D721Med (cell line): ENCODE measurements around the gene DCST2.
A peak's percentile ranks its signal among the peaks of the same experiment; 100 is the strongest.

Experiments
- DNase-seq: peaks from one replicate; pipeline ENCODE4 v3.0.0; 2011; ENCODE audit warnings: low spot score; ENCODE audit not compliant: insufficient read length
- FAIRE-seq: peaks from 2 replicates; lab custom pipeline; 2011; peaks lifted over from hg19 to GRCh38; lab: Jason Lieb, UNC
- CTCF ChIP-seq: IDR thresholded peaks from 2 replicates; pipeline ENCODE4 v1.5.1; 2012; ENCODE audit warnings: mild to moderate bottlenecking, control low read depth; ENCODE audit not compliant: insufficient read depth; ENCODE audit errors: missing control alignments

DCST2 gene

GRCh38 chr1:154972517-154973343 is 60.9 kb downstream of the DCST2 start:
- no peak for DNase-seq
- no peak for FAIRE-seq
- TF ChIP-seq CTCF = no peak

- no peak for DNase-seq
- no peak for FAIRE-seq
- no peak for TF ChIP-seq CTCF
Observed at GRCh38 chr1:154972213-154972516, 61.4 kb downstream of the DCST2 start.

- TF ChIP-seq CTCF = no peak
- FAIRE-seq = no peak
- no peak for DNase-seq
Observed at GRCh38 chr1:154971341-154971998, 62.1 kb downstream of the DCST2 start.

- DNase-seq = peak; percentile 100
- no peak for TF ChIP-seq CTCF
- no peak for FAIRE-seq
Observed at GRCh38 chr1:154970631-154971340, 62.8 kb downstream of the DCST2 start, which contains the start of gene SHC1. TSS of gene SHC1 (minus strand) at chr1:154970747. CDS start at chr1:154970526, 221 bp downstream.

DNA sequence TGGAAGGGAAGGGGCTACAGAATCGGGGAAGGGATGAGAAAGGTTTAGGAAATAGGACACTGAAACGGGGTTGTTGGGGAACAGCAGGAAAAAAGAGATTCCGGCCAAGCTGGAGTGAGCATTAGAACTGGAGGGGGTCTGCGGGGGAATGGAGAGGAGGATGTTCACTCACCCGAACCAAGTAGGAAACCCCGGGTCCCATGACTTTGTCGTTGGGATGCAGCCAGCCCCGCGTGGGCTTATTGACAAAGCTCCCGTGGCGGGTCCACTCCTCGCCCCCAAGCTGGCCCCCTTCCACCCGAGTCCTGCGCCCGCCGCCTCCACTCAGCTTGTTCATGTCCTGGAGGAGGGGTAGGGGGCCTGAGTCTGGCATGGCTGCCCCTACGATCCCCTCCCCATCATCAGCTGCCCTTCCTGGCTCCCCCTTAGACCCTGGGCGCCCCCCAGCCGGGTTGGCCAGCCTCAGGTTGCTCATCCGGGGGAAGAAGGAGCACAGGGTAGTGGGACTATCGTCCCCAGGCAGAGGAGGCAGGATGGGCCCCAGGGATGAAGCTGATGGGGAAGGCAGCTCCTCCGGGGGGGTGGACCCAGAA is 63.6 kb downstream of the DCST2 start:
- FAIRE-seq = no peak
- TF ChIP-seq CTCF = no peak
- DNase-seq = no peak

DNA sequence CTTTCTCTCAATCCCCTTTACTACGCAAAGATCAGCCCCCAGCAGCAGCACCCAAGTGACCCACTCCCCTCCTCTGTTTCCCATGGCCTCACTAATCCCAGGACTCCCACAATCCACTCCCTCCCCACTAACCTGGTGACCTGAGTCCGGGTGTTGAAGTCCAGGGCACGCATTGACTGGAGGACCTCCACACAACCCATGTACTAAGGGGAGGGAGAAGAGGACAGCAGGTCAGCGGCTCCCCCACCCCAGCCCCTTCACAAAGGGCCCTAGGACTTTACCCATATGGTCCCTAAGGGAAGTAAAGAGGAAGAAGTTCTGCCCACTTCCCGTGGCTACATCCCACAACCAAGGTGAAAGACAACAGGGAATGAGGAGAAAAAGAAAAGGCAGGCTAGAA is 64.3 kb downstream of the DCST2 start:
- FAIRE-seq (no peak), DNase-seq (no peak)
- TF ChIP-seq CTCF = no peak
